ENCODE data around the gene ARMH4. TPM values are rescaled to one million over a fixed set of nuclear protein-coding genes. Genes with fewer than 3 reads are reported as not detected.
A peak's percentile ranks its signal among the peaks of the same experiment; 100 is the strongest.

The ARMH4 gene, protein sequence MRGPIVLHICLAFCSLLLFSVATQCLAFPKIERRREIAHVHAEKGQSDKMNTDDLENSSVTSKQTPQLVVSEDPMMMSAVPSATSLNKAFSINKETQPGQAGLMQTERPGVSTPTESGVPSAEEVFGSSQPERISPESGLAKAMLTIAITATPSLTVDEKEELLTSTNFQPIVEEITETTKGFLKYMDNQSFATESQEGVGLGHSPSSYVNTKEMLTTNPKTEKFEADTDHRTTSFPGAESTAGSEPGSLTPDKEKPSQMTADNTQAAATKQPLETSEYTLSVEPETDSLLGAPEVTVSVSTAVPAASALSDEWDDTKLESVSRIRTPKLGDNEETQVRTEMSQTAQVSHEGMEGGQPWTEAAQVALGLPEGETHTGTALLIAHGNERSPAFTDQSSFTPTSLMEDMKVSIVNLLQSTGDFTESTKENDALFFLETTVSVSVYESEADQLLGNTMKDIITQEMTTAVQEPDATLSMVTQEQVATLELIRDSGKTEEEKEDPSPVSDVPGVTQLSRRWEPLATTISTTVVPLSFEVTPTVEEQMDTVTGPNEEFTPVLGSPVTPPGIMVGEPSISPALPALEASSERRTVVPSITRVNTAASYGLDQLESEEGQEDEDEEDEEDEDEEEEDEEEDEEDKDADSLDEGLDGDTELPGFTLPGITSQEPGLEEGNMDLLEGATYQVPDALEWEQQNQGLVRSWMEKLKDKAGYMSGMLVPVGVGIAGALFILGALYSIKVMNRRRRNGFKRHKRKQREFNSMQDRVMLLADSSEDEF
- 2.7 and 7.0 TPM in 2 replicates for polyA plus RNA-seq (2014; cell fraction: cytosol; rRNA removed)
- 2.2 and 5.7 TPM in 2 replicates for polyA plus RNA-seq (2014; cell fraction: nucleus; rRNA removed)

DNA sequence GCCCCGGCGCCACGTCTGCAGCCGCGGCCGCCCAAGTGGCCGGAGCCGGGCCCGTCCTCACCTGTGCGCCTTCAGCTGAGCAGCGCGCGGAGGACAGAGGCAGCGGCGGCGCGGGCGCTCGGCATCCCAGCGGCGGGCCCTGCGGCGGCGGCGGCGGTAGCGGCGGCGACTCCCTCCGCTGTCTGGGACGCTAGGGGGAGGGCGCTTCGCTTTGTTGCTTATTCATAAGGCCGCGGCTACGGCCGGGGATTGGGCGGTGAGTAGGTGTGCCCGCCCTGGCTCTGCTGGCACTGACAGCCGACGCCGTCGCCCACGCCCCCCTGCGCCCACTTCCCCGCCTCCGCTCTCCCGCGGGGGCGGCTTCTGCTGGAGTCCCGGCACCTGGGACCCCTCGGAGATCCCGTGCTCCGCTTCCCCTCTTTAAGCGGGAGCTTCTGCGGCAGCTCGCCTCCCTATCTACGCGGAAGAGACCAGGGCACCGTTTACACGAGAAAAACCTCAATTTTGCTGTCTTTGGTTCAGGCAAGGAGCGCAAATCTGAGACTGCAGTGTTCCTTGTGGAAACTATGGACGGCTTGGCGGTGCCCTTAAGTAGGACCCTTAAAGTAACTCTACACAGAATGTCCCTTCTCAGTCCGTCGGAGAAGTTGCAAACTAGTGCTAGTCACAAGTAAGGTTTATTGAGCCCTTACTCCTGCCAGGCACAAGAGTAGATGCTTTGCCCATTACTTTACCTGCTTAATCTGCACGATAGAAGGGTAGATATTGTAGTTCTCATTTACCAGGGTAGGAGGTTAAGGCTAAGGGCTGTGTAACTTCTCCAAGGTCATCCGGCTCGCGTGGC lies at the start of gene ARMH4:
Gene ARMH4 (minus strand): TSS at position 200 of the 844 bp plus-strand sequence. CDS start 12,855 bp downstream, outside the sequence.
- DNase-seq (ENCODE audit: low spot score) = peak; percentile 85

DNA sequence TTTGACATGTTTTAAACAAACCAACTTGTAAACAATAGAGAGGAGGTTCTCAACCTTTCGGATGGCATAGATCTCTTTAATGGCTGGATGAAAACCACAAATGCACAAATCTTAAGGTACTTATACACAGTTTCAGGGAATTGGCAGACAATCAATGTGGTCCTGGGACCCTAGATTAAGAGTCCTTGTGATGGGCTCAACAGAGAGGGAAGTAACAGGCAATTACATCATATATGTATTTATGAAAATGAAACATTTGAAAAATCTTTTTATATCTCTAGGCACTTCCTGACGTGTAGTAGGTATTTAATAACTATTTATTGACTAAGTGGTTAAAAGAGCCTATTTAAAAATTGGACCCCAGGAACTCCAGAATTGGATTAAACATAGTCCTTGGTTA lies 48.8 kb upstream of the ARMH4 start:
- no peak for DNase-seq (ENCODE audit: low spot score)

DNA sequence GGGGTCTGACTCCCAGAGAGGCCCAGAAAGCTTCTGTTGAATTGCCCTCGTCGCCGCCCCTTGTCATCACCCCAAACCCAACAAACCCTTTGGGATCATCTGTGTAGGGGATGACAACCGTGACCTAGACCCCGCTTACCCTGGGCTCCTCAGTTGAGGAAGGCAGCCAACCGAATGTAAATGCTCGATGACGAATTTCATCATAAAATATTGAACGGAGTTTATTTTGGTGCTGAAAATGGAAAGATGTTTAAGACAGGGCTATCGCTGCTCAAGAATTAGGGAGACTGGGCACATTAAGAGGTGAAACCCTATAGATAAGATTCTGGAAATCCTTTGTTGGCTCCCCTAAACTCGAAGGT lies 48.4 kb upstream of the ARMH4 start:
- DNase-seq (ENCODE audit: low spot score) = no peak

DNA sequence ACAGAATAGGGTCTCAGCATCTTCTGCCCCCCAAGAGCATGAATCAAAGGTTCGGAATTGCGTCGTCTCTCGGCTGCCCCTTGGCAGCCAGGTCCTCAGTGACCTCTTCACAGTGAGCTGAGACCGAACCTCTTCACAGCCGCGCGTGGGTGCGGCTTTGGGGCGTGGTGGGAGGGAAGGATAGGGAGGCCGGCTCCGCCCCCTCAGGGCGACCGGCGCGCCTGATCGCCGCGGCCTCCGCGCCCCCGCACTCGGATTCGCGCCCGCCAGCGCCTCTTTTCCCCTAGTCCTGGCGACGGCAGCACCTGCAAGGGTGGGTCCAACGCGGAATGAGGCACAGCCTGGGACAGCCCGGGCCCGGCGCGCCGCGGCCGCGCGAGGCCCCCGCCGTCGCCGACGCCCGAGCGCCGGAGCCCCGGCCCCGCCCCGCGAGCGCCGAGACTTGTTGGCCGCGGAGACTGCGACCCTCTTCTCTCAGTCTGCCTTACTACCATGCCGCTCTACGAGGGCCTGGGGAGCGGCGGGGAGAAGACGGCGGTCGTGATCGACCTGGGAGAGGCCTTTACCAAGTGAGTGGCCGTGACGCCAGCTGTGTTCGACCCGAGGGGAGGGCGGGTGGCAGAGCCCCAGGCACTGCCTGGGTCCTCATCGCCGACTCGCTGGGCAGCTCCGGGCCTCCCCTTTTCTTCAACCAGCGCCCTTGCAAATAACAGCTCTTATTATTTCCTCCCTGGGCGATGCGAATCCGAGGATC lies 47.9 kb upstream of the ARMH4 start, which contains the start of gene ACTR10:
Gene ACTR10 (plus strand): TSS at position 424 of the 754 bp plus-strand sequence. CDS start 69 bp downstream, at position 493.
- DNase-seq (ENCODE audit: low spot score) = peak; percentile 86

DNA sequence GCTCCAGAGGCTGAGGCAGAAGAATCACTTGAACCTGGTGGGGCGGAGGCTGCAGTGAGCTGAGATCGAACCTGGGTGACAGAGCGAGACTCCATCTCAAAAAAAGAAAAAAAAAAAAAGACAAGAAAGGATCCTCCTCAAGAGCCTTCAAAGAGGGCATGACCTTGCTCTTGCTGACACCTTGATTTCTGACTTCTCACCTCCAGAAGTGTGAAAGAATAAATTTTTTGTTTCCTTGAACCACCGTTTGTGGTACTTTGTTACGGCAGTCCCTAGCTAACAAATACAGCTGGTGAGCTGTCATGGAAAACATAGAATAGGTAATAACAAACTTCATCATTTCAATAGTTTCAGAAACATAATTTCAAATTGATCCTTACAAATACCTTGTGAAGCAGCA lies 46.1 kb upstream of the ARMH4 start:
- no peak for DNase-seq (ENCODE audit: low spot score)

DNA sequence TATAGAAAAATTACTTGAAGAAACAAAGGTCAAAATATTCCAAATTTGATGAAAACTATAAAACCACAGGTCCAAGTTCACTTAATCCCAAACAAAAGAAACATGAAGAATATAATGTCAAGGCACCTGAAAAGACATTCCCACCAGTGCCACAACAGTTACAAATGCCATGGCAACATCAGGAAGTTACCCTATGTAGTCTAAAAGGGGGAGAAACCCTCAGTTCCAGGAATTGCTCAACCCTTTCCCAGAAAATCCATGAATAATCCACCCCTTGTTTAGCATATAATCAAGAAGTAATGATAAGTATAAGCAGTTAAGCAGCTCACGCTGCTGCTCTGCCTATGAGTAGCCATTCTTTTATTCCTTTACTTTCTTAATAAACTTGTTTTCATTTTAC lies 44.2 kb upstream of the ARMH4 start:
- DNase-seq (ENCODE audit: low spot score) = no peak

DNA sequence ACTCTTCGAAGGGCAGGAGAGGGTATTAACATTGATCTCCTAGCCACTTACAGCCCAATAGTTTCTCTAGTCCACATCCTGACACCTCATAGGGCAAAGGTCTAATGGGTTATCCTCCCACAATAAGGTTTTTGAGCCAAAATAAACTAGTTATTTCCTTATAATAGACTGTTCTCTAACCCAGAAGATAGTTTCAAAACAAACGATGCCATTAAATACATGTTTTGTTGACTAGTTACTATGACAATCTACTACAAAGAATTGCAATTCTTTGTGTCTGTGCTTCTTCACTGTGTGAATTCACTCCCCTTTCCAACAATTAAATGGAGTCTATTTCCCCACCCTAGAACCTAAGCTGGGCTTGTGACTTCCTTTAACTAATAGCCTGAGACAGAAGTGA lies 41.5 kb upstream of the ARMH4 start:
- DNase-seq (ENCODE audit: low spot score) = no peak

DNA sequence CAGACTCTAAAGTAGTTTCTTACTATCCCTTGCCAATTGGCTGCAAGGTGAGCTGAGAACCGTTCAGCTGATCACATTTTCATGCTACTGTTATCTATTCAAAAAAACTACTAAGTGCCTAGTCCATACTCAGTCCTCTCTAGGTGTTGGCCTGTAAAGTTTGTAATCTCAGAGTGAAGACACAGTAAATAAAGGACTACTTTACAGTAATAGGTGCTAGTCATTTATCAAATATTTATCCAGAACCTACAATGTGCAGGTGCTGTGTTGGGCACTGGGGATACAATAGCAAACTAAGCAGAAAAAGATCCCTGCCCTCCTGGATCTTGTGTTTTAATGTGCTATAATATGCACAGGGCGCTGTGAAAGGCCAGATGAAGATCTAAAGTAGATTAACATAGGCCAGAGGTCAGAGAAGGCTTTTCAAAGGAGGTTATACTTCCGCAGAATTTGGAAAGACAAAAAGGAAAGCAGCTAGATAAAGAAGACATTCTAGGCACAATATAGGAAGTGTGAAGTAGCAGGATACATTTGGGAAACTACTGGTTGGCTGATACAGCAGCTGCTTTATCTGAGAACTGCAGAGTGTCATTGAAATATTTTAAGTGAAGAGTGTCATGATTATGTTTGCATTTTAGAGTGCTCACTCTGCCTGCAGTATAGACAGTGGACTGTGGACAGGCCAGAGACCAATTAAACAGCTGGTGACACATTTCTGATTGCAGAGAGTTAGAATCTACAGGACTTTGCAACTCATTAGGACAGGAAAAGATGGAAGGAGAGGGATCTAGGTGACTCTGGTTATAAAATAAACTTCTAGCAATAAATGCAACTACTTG lies 40.0 kb upstream of the ARMH4 start:
- DNase-seq (ENCODE audit: low spot score) = no peak

DNA sequence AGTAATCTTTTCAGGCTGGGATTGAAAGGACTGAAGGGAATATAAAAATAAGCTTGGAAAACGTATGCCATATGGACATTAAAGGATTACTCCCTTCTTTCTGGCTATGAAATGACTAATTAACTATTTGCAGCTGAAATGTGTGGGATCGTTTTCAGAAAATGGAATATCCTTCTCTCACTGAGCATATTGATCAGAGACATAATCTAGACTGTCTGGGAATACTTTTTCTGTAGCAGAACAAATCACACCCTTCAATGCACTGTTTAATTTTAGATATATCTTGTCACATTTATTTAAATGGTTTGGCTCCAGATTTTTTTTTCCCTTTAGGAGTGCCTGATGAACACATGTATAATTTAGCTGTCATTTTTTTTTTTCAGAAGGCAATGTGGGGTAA lies 37.2 kb upstream of the ARMH4 start:
- no peak for DNase-seq (ENCODE audit: low spot score)

DNA sequence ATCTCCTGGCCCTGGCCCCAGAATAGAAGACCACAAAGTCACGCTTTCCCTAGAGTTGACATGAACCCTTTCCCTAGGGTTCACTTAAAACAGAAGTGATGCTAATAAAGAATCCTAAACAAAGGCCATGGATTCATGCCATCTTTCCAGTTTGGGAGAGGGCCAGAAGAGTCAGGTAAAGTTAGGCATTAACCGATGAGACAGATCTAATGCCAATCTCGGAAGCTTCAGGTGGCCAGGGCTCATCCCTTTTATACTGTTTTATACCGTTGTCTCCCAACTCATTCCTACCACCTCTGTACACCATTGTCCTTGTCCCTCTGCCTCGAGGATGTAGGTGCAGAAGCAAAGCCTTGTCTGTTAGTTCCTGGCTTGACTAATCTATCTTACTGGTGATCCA lies 25.1 kb upstream of the ARMH4 start:
- no peak for DNase-seq (ENCODE audit: low spot score)

DNA sequence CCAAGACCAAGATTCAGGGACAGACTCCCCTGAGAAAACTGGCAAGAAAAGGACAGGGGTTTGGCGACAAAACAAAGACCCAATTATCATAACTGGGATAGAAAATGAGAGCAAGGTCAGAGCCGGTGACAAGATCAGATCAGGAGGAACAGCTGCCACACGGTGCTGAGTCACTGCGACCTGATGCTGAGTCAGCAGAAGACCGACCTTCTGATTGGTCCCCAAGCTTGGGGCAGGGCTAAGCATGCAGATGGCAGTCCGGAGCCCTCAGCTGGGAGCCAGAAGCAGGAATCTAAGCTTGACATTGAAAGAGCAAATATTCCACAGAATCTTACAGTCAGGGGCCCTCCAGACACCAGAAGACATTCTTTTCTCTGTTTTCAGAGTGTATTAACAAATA lies 19.1 kb upstream of the ARMH4 start:
- DNase-seq (ENCODE audit: low spot score) = peak; percentile 89

DNA sequence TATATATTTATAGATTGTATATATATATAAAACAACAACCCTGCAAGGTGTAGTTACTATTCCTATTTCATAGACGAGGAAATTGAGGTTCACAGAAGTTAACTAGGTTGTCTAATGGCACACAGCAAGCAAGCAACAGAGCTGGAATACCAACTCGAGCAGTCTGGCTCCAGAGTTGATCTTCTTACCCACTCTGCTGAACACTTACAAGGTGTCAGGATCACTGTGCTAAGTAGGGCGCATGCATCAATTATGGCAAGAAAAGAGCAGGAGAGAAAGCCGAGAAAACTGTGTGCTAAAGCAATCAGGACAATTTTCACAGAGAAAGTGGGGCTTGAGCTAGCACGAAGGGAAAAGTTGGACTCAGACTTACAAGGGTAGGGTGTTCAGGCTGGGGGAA lies 15.9 kb upstream of the ARMH4 start:
- DNase-seq (ENCODE audit: low spot score) = no peak

DNA sequence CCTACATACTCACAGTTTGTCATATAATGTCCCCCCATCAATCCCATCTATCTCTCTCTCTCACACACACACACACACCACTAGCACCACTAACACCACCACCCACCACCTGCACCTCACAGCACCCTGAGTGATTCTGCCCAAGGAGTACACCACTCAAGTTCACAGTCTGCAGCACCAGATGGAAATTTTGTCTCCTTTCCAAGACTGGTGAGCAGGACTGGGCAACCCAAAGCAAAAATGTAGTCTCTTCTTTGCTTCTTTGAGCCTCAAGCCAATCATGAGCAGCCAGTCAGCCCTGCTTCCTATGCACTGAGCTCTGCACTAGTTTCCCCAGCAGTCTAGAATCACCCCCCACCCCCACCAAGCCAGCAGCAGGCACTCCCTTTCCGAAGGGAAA lies 15.0 kb upstream of the ARMH4 start:
- DNase-seq (ENCODE audit: low spot score) = no peak

DNA sequence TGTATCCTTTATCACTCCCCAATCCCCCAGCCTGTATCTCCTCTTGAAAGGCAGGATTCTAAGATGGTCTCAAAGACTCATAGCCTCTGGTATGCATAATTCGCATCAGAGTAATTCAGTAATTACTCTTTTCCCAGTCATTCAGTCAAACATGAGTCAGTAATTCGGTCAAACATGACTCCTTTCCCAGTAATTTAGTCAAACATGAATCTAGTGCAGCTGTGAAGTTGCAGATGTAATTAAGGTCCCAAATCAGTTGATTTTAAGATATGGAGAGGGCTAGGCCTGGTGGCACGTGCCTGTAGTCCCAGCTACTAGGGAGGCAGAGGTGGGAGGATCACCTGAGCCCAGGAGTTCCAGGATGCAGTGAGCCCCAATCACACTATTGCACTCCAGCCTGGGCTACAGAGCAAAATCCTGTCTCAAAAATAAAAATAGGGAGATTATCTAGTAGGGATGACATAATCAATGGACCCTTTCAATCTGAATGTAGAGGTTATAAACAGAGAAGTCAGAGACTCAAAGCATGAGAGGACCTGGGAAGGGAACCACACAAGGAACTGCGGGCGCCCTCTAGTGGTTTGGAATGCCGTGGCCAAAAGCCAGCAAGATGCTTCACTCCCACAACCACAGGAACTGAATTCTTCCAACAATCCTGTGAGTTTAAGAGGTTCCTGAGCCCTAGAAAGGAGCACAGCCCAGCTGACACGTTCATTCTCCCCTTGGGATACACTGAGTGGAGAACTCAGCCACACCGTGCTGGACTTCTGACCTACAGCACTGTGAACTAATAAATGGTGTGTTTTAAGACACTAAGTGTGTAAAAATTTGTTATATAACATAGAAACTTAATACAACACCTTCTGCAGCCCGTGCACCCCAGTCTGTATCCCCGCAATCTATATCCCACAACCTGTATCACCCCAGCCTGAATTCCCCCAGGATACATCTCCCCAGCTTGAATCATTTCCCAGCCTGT lies 14.3 kb upstream of the ARMH4 start:
- peak; percentile 74 for DNase-seq (ENCODE audit: low spot score)

DNA sequence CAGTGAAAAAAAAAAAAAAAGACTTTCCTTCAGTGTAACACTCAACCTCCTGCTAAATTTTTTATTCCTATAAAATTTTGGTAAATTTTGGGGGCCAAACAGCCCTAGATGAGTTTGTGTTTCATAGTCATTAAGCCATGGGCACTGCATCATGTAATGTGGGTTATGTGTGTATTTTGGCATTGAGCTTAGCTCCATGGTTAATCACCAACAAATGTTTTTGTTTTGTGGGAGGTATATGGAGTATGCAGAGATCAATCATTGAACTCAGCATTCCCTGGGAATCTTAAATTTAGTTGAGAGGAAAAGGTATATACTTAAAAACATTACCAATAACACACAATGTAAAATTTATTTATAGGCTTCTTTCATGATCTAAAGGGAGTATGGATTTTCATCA lies 8.5 kb upstream of the ARMH4 start:
- DNase-seq (ENCODE audit: low spot score) = no peak

DNA sequence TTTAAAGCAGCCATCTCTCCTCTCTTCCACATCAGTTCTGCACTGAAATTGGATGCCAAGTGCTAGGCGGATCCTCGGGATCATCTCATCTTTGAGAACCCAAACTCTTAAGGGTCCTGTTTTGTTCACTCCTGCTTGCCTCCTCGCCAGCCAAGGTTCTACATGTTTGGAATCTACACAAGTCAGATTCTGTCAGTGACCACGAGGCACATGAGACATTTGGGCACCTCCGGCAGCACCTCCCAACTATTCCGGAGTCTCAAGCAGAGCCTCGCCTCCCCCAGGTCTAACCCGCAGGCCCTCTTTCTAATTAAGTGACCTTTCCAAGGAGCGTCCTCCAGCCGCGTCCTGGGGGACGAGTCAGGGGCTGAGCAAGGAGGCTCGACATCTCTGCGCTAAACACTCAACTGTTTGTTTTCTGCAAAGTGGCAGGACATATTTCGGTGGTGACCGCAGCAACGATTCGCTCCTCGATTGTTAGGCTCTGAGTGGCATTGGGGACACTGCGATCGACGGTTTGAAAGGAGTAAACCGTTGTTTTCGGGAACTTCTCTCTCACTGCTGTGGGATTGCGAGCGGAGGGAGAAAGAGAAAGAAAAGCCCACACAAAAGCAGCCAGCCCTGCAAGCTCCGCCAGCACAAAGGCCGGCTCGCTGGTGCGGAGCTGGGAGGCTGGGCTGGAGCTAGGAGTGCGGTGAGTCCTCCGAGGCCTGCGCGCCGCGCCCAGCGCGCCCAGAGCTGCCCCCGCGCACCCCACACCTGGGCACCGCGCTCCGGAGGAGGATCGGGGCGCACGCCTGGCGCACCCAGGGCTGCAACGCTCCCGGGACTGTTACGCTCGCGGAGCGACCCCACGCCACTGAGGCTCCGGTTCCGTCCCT lies 640 bp downstream of the ARMH4 start:
- peak; percentile 21 for DNase-seq (ENCODE audit: low spot score)

DNA sequence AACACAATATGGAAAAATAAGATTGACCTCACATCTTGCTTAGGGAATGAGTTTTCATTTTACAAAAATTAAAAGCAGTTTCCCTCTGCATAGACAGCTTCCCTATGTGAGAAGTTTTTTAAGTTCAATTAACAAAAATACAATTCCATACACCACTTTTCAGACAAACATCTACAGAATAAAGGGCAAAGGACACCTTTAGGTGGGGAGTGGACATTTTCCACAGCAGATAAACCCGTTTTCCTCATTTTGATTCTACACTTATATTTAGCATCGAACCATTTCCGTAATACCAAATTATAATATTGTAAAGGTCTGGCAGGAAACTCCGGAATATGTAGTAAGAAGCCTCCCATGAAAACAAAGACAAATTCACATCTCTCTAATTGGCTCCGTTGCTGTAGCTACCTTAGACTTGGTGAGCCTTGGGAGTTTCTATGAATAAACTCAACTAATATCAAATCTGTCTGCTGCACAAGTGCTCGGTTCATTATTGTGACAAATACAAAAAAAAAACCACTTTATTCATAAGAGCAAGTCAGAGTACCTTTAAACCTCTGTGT lies 1.7 kb downstream of the ARMH4 start:
- DNase-seq (ENCODE audit: low spot score) = no peak

DNA sequence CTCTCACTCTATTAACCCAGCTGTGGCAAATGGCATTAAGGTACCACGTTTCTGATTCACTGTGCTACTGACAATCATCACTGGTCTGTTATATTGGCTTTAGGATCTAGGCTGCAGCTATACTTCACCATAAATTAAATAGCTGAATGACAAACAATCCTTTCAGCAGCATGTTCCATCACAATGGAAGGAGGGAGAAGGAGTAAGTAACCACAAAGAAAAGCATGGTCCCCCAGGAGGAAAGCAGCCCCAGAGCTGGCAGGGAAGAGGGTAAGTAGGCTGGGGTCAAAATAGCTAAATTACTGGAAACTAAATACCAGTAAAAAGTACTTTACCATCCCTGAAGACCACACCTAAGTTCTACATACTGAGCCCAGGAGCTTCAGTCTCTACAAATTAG lies 2.8 kb downstream of the ARMH4 start:
- DNase-seq (ENCODE audit: low spot score) = no peak

All from SK-N-DZ (cell line).